ENCODE results near the gene CD37.

- TF ChIP-seq POLR2A (IDR thresholded peaks at IDR 0.05; ENCODE audit: low read length) (no peak), GATA1 (IDR thresholded peaks at IDR 0.05; ENCODE audit: low read depth, low read length) (no peak)
Measured at GRCh38 chr19:49333811-49334288, 1.4 kb upstream of the CD37 start.

Data from erythroblast (primary cell).